ENCODE data around the gene MTNR1A. TPM values are rescaled to one million over a fixed set of nuclear protein-coding genes. Genes with fewer than 3 reads are reported as not detected.
A peak's percentile ranks its signal among the peaks of the same experiment; 100 is the strongest.

MTNR1A gene
- polyA plus RNA-seq, 2 of the 4 experiments (the other 2 are of a cell fraction), result 0.17 to 0.47 TPM

DNA sequence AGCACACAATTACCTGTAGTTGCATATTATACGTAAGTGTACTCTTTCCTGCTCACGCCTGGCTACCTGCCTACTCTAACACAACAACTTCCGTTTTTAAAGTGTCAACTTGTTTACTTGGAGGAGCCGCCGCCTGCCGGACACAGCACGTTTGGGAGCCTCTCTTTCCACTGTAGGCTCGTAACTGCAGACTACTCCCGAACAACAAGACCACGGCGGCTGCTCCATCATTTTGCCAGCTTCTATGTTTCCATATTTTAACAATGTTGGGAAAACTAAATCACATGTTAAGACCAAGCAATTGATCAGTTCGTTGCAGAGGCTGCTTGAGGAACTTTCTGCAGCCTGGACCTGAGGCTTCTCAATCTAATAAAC, 841 bp downstream of the MTNR1A start:
- ATAC-seq (peak; percentile 76 to 87; a peak in 5 of 6 replicates), FAIRE-seq (no peak), DNase-seq (ENCODE audit: low read depth in 1 of 2, low spot score in 1 of 2) (peak; percentile 28 to 71)
- Histone ChIP-seq H3K9me3 (no peaks in the 10 kb centered on the region), H3K4me1 (no peaks in the 10 kb centered on the region), H3K4me3 (peak overlapping the region; percentile 47), H3K27ac (peak overlapping the region; percentile 14 to 72; a peak in 5 of 6 replicates), H3K4me2 (peak overlapping the region; percentile 92)
- POLR2A ChIA-PET, result no interaction called here
- no peak for TF ChIP-seq CBX2 (IDR thresholded peaks at IDR 0.05; ENCODE audit: borderline replicate concordance, low read depth)
- TF ChIP-seq, protein P1, sequence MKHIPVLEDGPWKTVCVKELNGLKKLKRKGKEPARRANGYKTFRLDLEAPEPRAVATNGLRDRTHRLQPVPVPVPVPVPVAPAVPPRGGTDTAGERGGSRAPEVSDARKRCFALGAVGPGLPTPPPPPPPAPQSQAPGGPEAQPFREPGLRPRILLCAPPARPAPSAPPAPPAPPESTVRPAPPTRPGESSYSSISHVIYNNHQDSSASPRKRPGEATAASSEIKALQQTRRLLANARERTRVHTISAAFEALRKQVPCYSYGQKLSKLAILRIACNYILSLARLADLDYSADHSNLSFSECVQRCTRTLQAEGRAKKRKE (CRISPR knock-in tag; IDR thresholded peaks at IDR 0.05; ENCODE audit: low read depth), result no peak
- TF ChIP-seq RAD21 (conservative IDR thresholded peaks at IDR 0.05 in 1 of 2, IDR thresholded peaks at IDR 0.05 in 1 of 2), result peak in 1 of 2 experiments; percentile 32; a peak in 2 of 5 replicates
- no peak for TF ChIP-seq ZC3H11A (IDR thresholded peaks at IDR 0.05)
- TF ChIP-seq, protein P2, sequence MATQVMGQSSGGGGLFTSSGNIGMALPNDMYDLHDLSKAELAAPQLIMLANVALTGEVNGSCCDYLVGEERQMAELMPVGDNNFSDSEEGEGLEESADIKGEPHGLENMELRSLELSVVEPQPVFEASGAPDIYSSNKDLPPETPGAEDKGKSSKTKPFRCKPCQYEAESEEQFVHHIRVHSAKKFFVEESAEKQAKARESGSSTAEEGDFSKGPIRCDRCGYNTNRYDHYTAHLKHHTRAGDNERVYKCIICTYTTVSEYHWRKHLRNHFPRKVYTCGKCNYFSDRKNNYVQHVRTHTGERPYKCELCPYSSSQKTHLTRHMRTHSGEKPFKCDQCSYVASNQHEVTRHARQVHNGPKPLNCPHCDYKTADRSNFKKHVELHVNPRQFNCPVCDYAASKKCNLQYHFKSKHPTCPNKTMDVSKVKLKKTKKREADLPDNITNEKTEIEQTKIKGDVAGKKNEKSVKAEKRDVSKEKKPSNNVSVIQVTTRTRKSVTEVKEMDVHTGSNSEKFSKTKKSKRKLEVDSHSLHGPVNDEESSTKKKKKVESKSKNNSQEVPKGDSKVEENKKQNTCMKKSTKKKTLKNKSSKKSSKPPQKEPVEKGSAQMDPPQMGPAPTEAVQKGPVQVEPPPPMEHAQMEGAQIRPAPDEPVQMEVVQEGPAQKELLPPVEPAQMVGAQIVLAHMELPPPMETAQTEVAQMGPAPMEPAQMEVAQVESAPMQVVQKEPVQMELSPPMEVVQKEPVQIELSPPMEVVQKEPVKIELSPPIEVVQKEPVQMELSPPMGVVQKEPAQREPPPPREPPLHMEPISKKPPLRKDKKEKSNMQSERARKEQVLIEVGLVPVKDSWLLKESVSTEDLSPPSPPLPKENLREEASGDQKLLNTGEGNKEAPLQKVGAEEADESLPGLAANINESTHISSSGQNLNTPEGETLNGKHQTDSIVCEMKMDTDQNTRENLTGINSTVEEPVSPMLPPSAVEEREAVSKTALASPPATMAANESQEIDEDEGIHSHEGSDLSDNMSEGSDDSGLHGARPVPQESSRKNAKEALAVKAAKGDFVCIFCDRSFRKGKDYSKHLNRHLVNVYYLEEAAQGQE (IDR thresholded peaks at IDR 0.05), result no peak
- TF ChIP-seq, protein P3, sequence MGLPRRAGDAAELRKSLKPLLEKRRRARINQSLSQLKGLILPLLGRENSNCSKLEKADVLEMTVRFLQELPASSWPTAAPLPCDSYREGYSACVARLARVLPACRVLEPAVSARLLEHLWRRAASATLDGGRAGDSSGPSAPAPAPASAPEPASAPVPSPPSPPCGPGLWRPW (IDR thresholded peaks at IDR 0.05), result no peak
- TF ChIP-seq, protein P4, sequence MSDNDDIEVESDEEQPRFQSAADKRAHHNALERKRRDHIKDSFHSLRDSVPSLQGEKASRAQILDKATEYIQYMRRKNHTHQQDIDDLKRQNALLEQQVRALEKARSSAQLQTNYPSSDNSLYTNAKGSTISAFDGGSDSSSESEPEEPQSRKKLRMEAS (IDR thresholded peaks at IDR 0.05), result no peak
- TF ChIP-seq, protein P5, sequence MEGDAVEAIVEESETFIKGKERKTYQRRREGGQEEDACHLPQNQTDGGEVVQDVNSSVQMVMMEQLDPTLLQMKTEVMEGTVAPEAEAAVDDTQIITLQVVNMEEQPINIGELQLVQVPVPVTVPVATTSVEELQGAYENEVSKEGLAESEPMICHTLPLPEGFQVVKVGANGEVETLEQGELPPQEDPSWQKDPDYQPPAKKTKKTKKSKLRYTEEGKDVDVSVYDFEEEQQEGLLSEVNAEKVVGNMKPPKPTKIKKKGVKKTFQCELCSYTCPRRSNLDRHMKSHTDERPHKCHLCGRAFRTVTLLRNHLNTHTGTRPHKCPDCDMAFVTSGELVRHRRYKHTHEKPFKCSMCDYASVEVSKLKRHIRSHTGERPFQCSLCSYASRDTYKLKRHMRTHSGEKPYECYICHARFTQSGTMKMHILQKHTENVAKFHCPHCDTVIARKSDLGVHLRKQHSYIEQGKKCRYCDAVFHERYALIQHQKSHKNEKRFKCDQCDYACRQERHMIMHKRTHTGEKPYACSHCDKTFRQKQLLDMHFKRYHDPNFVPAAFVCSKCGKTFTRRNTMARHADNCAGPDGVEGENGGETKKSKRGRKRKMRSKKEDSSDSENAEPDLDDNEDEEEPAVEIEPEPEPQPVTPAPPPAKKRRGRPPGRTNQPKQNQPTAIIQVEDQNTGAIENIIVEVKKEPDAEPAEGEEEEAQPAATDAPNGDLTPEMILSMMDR (IDR thresholded peaks at IDR 0.05), result peak; percentile 26; the same call in 2 of the 3 replicates
- TF ChIP-seq SMC3 (IDR thresholded peaks at IDR 0.05), result peak; percentile 26; the same call in 1 of the 3 replicates
- TF ChIP-seq PHF8 (IDR thresholded peaks at IDR 0.05; ENCODE audit: borderline replicate concordance, low read depth), result no peak
- TF ChIP-seq, protein P6, sequence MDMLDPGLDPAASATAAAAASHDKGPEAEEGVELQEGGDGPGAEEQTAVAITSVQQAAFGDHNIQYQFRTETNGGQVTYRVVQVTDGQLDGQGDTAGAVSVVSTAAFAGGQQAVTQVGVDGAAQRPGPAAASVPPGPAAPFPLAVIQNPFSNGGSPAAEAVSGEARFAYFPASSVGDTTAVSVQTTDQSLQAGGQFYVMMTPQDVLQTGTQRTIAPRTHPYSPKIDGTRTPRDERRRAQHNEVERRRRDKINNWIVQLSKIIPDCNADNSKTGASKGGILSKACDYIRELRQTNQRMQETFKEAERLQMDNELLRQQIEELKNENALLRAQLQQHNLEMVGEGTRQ (IDR thresholded peaks at IDR 0.05), result no peak
- CTCF ChIA-PET, result interaction anchor here (1.0 to 3.0 kb wide), 6 partner anchors 10 to 259 kb away, joined by 3 to 10 read pairs (median 4); no protein-coding TSS in a partner anchor
- 0% methylated on average over 10 of the region's 12 CpGs for WGBS (ENCODE audit: missing lambda C conversion rate)

DNA sequence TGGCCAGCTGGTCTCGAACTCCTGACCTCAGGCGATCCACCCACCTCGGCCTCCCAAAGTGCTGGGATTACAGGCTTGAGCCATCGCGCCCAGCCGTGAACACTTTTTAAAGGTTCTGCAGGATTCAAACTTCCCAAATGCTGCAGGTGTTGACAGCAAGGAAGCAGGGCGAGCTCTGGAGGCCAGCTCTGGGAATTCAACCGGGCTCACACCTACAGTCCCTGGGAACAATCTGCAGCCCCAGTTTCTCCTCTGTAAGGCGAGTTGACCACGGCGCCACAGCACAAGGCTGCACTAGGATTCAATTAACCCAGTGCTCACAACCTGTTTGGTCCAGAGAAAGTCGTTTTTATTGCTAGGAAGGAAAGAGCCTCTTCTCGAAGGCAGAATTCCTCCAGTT, 1.6 kb downstream of the MTNR1A start:
- ChIA-PET POLR2A (no interaction called here), CTCF (interaction anchor here (1.2 to 3.0 kb wide), 4 partner anchors 9 to 258 kb away, joined by 3 to 10 read pairs (median 5); no protein-coding TSS in a partner anchor)
- 81% methylated on average over 13 of the region's 13 CpGs for WGBS (ENCODE audit: missing lambda C conversion rate)
- TF ChIP-seq, protein P1 (CRISPR knock-in tag; IDR thresholded peaks at IDR 0.05; ENCODE audit: low read depth), result no peak
- TF ChIP-seq EP300 (IDR thresholded peaks at IDR 0.05), result no peak
- no peak for TF ChIP-seq TFCP2L1 (CRISPR knock-in tag; IDR thresholded peaks at IDR 0.05)
- FAIRE-seq (no peak), ATAC-seq (no peak), DNase-seq (ENCODE audit: low read depth in 1 of 2, low spot score in 1 of 2) (no peak)
- no peaks in the 10 kb centered on the region for H3K4me1 ChIP-seq
- no peaks in the 10 kb centered on the region for H3K9me3 ChIP-seq
- no peak overlapping the region for H3K27ac ChIP-seq
- H3K4me3 ChIP-seq, result no peak overlapping the region
- no peak overlapping the region; the same call in 2 of the 3 replicates for H3K4me2 ChIP-seq

Data from A549 (cell line).